22Rv1 (cell line): Measurements from ENCODE around the gene GARS1.
A peak's percentile ranks its signal among the peaks of the same experiment; 100 is the strongest.

ENCODE experiments used
- H3K27ac ChIP-seq: fragments of 450-650 bp; 2 replicates; pipeline ENCODE4 v1.5.1; 2017
- CTCF ChIP-seq: fragments of 450-650 bp; IDR thresholded peaks from 2 replicates; pipeline ENCODE4 v1.5.1; 2017; ENCODE audit warnings: mild to moderate bottlenecking
- ZFX ChIP-seq: fragments of 450-650 bp; IDR thresholded peaks from 2 replicates; pipeline ENCODE4 v1.6.1; 2017; ENCODE audit warnings: antibody characterized with exemption, borderline replicate concordance

Gene GARS1

GRCh38 chr7:30649717-30650420, 55.2 kb downstream of the GARS1 start:
- no peak overlapping the region for H3K27ac ChIP-seq
- no peak for TF ChIP-seq CTCF
- TF ChIP-seq ZFX, result no peak

GRCh38 chr7:30650421-30650808, 55.7 kb downstream of the GARS1 start:
- TF ChIP-seq CTCF, result 0 out of 2 replicates have a peak, but pooled peaks have one; percentile 4
- no peak for TF ChIP-seq ZFX
- H3K27ac ChIP-seq, result no peak overlapping the region

GRCh38 chr7:30652132-30652531, 57.5 kb downstream of the GARS1 start:
- no peak for TF ChIP-seq CTCF
- no peak overlapping the region for H3K27ac ChIP-seq

GRCh38 chr7:30652698-30653641, 58.3 kb downstream of the GARS1 start:
- TF ChIP-seq CTCF (no peak), ZFX (no peak)
- H3K27ac ChIP-seq, result no peak overlapping the region

GRCh38 chr7:30654296-30655090, 59.8 kb downstream of the GARS1 start:
- TF ChIP-seq ZFX (no peak), CTCF (no peak)
- H3K27ac ChIP-seq, result no peak overlapping the region

- H3K27ac ChIP-seq, result no peak overlapping the region
- no peak for TF ChIP-seq CTCF
- TF ChIP-seq ZFX, result no peak
These were observed 60.7 kb downstream of the GARS1 start for GRCh38 chr7:30655096-30655970.
